Spleen (tissue), 11 donors: ENCODE results near the gene ANO1. TPM values are rescaled to one million over a fixed set of nuclear protein-coding genes. Genes with fewer than 3 reads are reported as not detected.

Experiments used
- DNase-seq: peaks from one replicate; pipeline ENCODE4 v3.0.0-alpha.2; 2020
- H3K27ac ChIP-seq, 8 donors: fragments of 200-600 bp; sonication (generic) in 7 of 8; 1 replicate in 4 of 8; 2 replicates in 4 of 8; pipeline versions ENCODE4 v1.5.0 to v1.8.0; 2016 to 2021; ENCODE audit warnings: inconsistent platforms in 4 of 8, mild to moderate bottlenecking in 4 of 8, moderate library complexity in 1 of 8
- H3K27me3 ChIP-seq, 7 donors: fragments of 200-600 bp; sonication (generic) in 6 of 7; replicated peaks in 1 of 7; 1 replicate in 4 of 7; 2 replicates in 3 of 7; pipeline versions ENCODE4 v1.5.0 to v1.8.0; 2016 to 2021; ENCODE audit warnings: inconsistent platforms in 3 of 7, mild to moderate bottlenecking in 1 of 7
- H3K36me3 ChIP-seq, 6 donors: fragments of 200-600 bp; sonication (generic) in 5 of 6; 1 replicate in 4 of 6; 2 replicates in 2 of 6; pipeline versions ENCODE4 v1.5.0 to v1.8.0; 2016 to 2021; ENCODE audit warnings: inconsistent platforms in 2 of 6
- H3K4me1 ChIP-seq, 6 donors: fragments of 200-600 bp; sonication (generic) in 5 of 6; 1 replicate in 3 of 6; 2 replicates in 3 of 6; pipeline versions ENCODE4 v1.5.0 to v1.8.0; 2016 to 2021; ENCODE audit warnings: inconsistent platforms in 3 of 6
- H3K4me3 ChIP-seq, 8 donors: fragments of 200-600 bp; sonication (generic) in 7 of 8; 1 replicate in 4 of 8; 2 replicates in 4 of 8; pipeline versions ENCODE4 v1.5.0 to v1.8.0; 2016 to 2021; ENCODE audit warnings: inconsistent platforms in 4 of 8, mild to moderate bottlenecking in 4 of 8, moderate library complexity in 2 of 8
- H3K9me3 ChIP-seq, 8 donors: fragments of 200-600 bp; sonication (generic) in 7 of 8; 1 replicate in 4 of 8; 2 replicates in 4 of 8; pipeline versions ENCODE4 v1.5.0 to v1.8.0; 2016 to 2021; ENCODE audit warnings: inconsistent platforms in 4 of 8
- CTCF ChIP-seq, 11 experiments: fragments of 200-600 bp in 7 of 11; fragments of 450-650 bp in 4 of 11; sonication (generic) in 4 of 11; IDR thresholded peaks in 8 of 11; conservative IDR thresholded peaks in 3 of 11; 1 replicate in 7 of 11; 2 replicates in 4 of 11; pipeline versions ENCODE4 v1.4.0 to v1.8.0; 2016 to 2021; ENCODE audit warnings: antibody characterized with exemption in 11 of 11, inconsistent platforms in 4 of 11, mild to moderate bottlenecking in 1 of 11
- POLR2A ChIP-seq, 3 donors: fragments of 450-650 bp; IDR thresholded peaks; one replicate each; pipeline ENCODE4 v1.5.1; 2017; ENCODE audit warnings: antibody characterized with exemption in 3 of 3, mild to moderate bottlenecking in 1 of 3
- POLR2AphosphoS5 ChIP-seq, 3 donors: sonication (generic); formaldehyde crosslinking; IDR thresholded peaks; one replicate each; pipeline ENCODE4 v1.5.1; 2017; ENCODE audit warnings: antibody characterized with exemption in 3 of 3
- WGBS, 5 donors: extraction: QIAGEN DNeasy Blood & Tissue Kit in 3 of 5; methylation state at CpG; one replicate each; pipeline versions ENCODE4 v1.1.5 to v1.1.7; 2013 to 2018; 5-methylcytosine and 5-hydroxymethylcytosine counted together
- intact Hi-C: fragments of 100-400 bp; cut with DNase I; formaldehyde crosslinking; loops from one replicate; pipeline ENCODE4 v1.15.0; 2023; ENCODE audit warnings: low total_unique reads
- polyA plus RNA-seq, 3 donors: library from polyadenylated mRNA; stranded (reverse); fragments of 200-250 nt; gene quantifications; one replicate each; pipeline ENCODE4 v1.2.1, GENCODE V29; 2013
- total RNA-seq, 7 donors: library from RNA; depleted of rRNA in 3 of 7; stranded (reverse); fragments of >200 nt in 3 of 7; fragmentation: NEBNext Ultra II Directional in 4 of 7; extraction: Animal tissue kit (Norgen Biotek cat#: 25700) in 4 of 7; gene quantifications; one replicate each; pipeline versions ENCODE4 v1.1.0 to v1.2.1, GENCODE V29; 2016 to 2021
- donor health status: healthy with polysubstance abuse.
- donor health status: DM: no; HTN: no; CAD: no; lungs with moderate emphysema.
- donor health status: DM: no; HTN: no; CAD: no.
- donor health status: Bipolar disorder and iron deficiency.
- donor health status: healthy.
- donor health status: DM: no; HTN: no; CAD: no.
- donor health status: DM: yes; HTN: yes; CAD: no.

Gene ANO1
- total and polyA plus RNA-seq, 10 donors: 0.22 to 1.2 (median 0.62) TPM

- no peak for DNase-seq
- TF ChIP-seq CTCF (IDR thresholded peaks at IDR 0.05 in 8 of 11, conservative IDR thresholded peaks at IDR 0.05 in 3 of 11): no peak
- no peak for TF ChIP-seq POLR2A (IDR thresholded peaks at IDR 0.05)
- TF ChIP-seq POLR2AphosphoS5 (IDR thresholded peaks at IDR 0.05): no peak
- H3K36me3 ChIP-seq: no peaks in the 10 kb centered on the region
- no peak overlapping the region for H3K27ac ChIP-seq
- 71 to 86% (median 81%) methylated on average over 10 of the region's 10 CpGs for WGBS, 5 donors
- H3K9me3 ChIP-seq: peaks cover 0 to 14% (median 7%) of the 10 kb centered on the region in 8 donors
- H3K4me1 ChIP-seq: no peaks in the 10 kb centered on the region
- intact Hi-C loops: no loop called here
- peaks cover 0 to 19% (median 0%) of the 10 kb centered on the region in 7 donors for H3K27me3 ChIP-seq
- H3K4me3 ChIP-seq: no peak overlapping the region
Observed at GRCh38 chr11:70060611-70061293, 17.4 kb upstream of the ANO1 start.

GRCh38 chr11:70061734-70062133 lies 16.4 kb upstream of the ANO1 start:
- Histone ChIP-seq H3K4me1 (no peaks in the 10 kb centered on the region), H3K27me3 (peaks cover 0 to 21% (median 0%) of the 10 kb centered on the region in 7 donors), H3K9me3 (peaks cover 0 to 6% (median 0%) of the 10 kb centered on the region in 8 donors), H3K4me3 (no peak overlapping the region), H3K36me3 (no peaks in the 10 kb centered on the region), H3K27ac (no peak overlapping the region)
- intact Hi-C loops: no loop called here
- WGBS, 5 donors: 73 to 100% (median 93%) methylated on average over 1 of the region's 1 CpG
- TF ChIP-seq POLR2A (IDR thresholded peaks at IDR 0.05): no peak
- no peak for TF ChIP-seq POLR2AphosphoS5 (IDR thresholded peaks at IDR 0.05)
- TF ChIP-seq CTCF (IDR thresholded peaks at IDR 0.05 in 8 of 11, conservative IDR thresholded peaks at IDR 0.05 in 3 of 11): no peak
- no peak for DNase-seq

GRCh38 chr11:70063121-70063520 lies 15.0 kb upstream of the ANO1 start:
- WGBS, 5 donors: 87 to 96% (median 89%) methylated on average over 8 of the region's 8 CpGs
- Histone ChIP-seq H3K27me3 (peaks cover 0 to 22% (median 0%) of the 10 kb centered on the region in 7 donors), H3K4me3 (no peak overlapping the region), H3K27ac (no peak overlapping the region), H3K4me1 (peaks cover 0 to 9% (median 6%) of the 10 kb centered on the region in 6 donors), H3K9me3 (no peaks in the 10 kb centered on the region), H3K36me3 (no peaks in the 10 kb centered on the region)
- TF ChIP-seq POLR2A (IDR thresholded peaks at IDR 0.05) (no peak), POLR2AphosphoS5 (IDR thresholded peaks at IDR 0.05) (no peak), CTCF (IDR thresholded peaks at IDR 0.05 in 8 of 11, conservative IDR thresholded peaks at IDR 0.05 in 3 of 11) (no peak)
- DNase-seq: no peak
- intact Hi-C loops: no loop called here

DNA sequence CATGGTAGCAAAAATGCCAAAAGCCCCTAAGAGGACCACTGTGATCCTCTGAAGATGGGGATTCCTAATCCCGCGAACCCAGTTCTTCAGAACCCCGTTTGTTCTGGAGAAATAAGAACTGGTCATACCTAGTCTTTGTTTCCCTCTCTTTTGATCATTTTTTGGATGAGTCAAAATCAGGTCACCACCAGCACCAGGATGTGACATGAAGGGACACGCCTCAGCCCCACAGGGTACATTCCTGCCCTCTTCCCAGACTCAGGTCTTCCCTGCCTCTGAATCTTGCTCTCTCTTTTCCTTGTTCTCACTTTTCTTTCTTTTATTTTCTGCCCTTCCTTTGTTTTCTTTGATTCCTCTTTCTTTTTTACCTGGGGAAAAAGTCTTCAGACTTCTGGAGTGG lies 14.6 kb upstream of the ANO1 start:
- H3K4me1 ChIP-seq: peaks cover 0 to 11% (median 6%) of the 10 kb centered on the region in 6 donors
- H3K27me3 ChIP-seq: peaks cover 0 to 26% (median 0%) of the 10 kb centered on the region in 7 donors
- intact Hi-C loops: no loop called here
- no peaks in the 10 kb centered on the region for H3K9me3 ChIP-seq
- no peaks in the 10 kb centered on the region for H3K36me3 ChIP-seq
- WGBS, 5 donors: 89 to 95% (median 93%) methylated on average over 4 of the region's 4 CpGs
- H3K27ac ChIP-seq: no peak overlapping the region
- TF ChIP-seq POLR2AphosphoS5 (IDR thresholded peaks at IDR 0.05): no peak
- no peak for TF ChIP-seq CTCF (IDR thresholded peaks at IDR 0.05 in 8 of 11, conservative IDR thresholded peaks at IDR 0.05 in 3 of 11)
- TF ChIP-seq POLR2A (IDR thresholded peaks at IDR 0.05): no peak
- H3K4me3 ChIP-seq: no peak overlapping the region
- DNase-seq: no peak
